ENCODE results near the gene NDUFAF2. TPM values are rescaled to one million over a fixed set of nuclear protein-coding genes. Genes with fewer than 3 reads are reported as not detected.

The NDUFAF2 gene
- total RNA-seq, 1 experiment from 2014 or later: 60.8 TPM

- Mint-ChIP-seq H3K27ac (ENCODE audit: unreplicated experiment) (no peak overlapping the region), H3K4me1 (ENCODE audit: low read depth, unreplicated experiment) (no peaks in the 10 kb centered on the region), H3K27me3 (ENCODE audit: insufficient read depth, unreplicated experiment) (no peaks in the 10 kb centered on the region), H3K4me3 (ENCODE audit: unreplicated experiment) (no peak overlapping the region), H3K36me3 (ENCODE audit: insufficient read depth, unreplicated experiment) (peaks cover 12% of the 10 kb centered on the region), H3K9me3 (ENCODE audit: unreplicated experiment) (peaks cover 2% of the 10 kb centered on the region)
- TF ChIP-seq, protein P1, sequence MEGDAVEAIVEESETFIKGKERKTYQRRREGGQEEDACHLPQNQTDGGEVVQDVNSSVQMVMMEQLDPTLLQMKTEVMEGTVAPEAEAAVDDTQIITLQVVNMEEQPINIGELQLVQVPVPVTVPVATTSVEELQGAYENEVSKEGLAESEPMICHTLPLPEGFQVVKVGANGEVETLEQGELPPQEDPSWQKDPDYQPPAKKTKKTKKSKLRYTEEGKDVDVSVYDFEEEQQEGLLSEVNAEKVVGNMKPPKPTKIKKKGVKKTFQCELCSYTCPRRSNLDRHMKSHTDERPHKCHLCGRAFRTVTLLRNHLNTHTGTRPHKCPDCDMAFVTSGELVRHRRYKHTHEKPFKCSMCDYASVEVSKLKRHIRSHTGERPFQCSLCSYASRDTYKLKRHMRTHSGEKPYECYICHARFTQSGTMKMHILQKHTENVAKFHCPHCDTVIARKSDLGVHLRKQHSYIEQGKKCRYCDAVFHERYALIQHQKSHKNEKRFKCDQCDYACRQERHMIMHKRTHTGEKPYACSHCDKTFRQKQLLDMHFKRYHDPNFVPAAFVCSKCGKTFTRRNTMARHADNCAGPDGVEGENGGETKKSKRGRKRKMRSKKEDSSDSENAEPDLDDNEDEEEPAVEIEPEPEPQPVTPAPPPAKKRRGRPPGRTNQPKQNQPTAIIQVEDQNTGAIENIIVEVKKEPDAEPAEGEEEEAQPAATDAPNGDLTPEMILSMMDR (IDR thresholded peaks at IDR 0.05; ENCODE audit: insufficient read depth in 1 of 2, low read depth in 1 of 2, low read length in 1 of 2, severe bottlenecking in 1 of 2, unreplicated experiment in 1 of 2): peak; percentile 20
- no TSS peak for BruUV-seq (replicated peaks)
- Histone ChIP-seq H3K36me3 (ENCODE audit: control insufficient read depth, insufficient read depth, low read length) (no peaks in the 10 kb centered on the region; the same call in 1 of the 2 replicates), H3K4me1 (no peaks in the 10 kb centered on the region), H3K4me3 (ENCODE audit: low read depth, low read length) (no peak overlapping the region), H3K9me3 (no peaks in the 10 kb centered on the region), H3K27me3 (replicated peaks; ENCODE audit: control insufficient read depth, insufficient read depth, low read length) (no peaks in the 10 kb centered on the region)
- CTCF ChIA-PET: interaction anchor here (0.5 to 1.2 kb wide), 2 partner anchors 229 to 252 kb away, joined by 3 to 4 read pairs; partner anchors contain the start of gene DEPDC1B
- intact Hi-C loops (cut with micrococcal nuclease; ENCODE audit: unreplicated experiment): loop anchor here (1.0 to 2.0 kb wide), 2 partner anchors 252 to 256 kb away; no protein-coding TSS in a partner anchor
- POLR2A ChIA-PET: no interaction called here
- no peak for DNase-seq
Observed at GRCh38 chr5:60929024-60929423, 16.0 kb upstream of the NDUFAF2 start.

- H3K4me3 Mint-ChIP-seq (ENCODE audit: unreplicated experiment): no peak overlapping the region
- H3K27ac Mint-ChIP-seq (ENCODE audit: unreplicated experiment): no peak overlapping the region
- no peaks in the 10 kb centered on the region for H3K36me3 Mint-ChIP-seq (ENCODE audit: insufficient read depth, unreplicated experiment)
- H3K4me3 ChIP-seq (ENCODE audit: low read depth, low read length): peak overlapping the region; percentile 42; the same call in 1 of the 2 replicates
- H3K27me3 Mint-ChIP-seq (ENCODE audit: insufficient read depth, unreplicated experiment): no peaks in the 10 kb centered on the region
- TF ChIP-seq, protein P1 (IDR thresholded peaks at IDR 0.05; ENCODE audit: insufficient read depth in 1 of 2, low read depth in 1 of 2, low read length in 1 of 2, severe bottlenecking in 1 of 2, unreplicated experiment in 1 of 2): no peak
- 0 out of 2 replicates have a peak, but pooled peaks cover 1% of the 10 kb centered on the region for H3K36me3 ChIP-seq (ENCODE audit: control insufficient read depth, insufficient read depth, low read length)
- peaks cover 6% of the 10 kb centered on the region; the same call in 1 of the 2 replicates for H3K4me1 ChIP-seq
- no peaks in the 10 kb centered on the region for H3K4me1 Mint-ChIP-seq (ENCODE audit: low read depth, unreplicated experiment)
- H3K9me3 Mint-ChIP-seq (ENCODE audit: unreplicated experiment): no peaks in the 10 kb centered on the region
- POLR2A ChIA-PET: no interaction called here
- DNase-seq: no peak
- no TSS peak for BruUV-seq (replicated peaks)
- intact Hi-C loops (cut with micrococcal nuclease; ENCODE audit: unreplicated experiment): loop anchor here (5.0 to 10.0 kb wide), 2 partner anchors 101 to 221 kb away; partner anchors contain the start of genes ELOVL7 and SMIM15
- CTCF ChIA-PET: no interaction called here
- H3K9me3 ChIP-seq: no peaks in the 10 kb centered on the region
- H3K27me3 ChIP-seq (replicated peaks; ENCODE audit: control insufficient read depth, insufficient read depth, low read length): no peaks in the 10 kb centered on the region
Observed at GRCh38 chr5:60943624-60944023, 1.4 kb upstream of the NDUFAF2 start.

GRCh38 chr5:60945813-60946187, 795 bp downstream of the NDUFAF2 start:
- H3K36me3 ChIP-seq (ENCODE audit: control insufficient read depth, insufficient read depth, low read length): no peaks in the 10 kb centered on the region
- intact Hi-C loops (cut with micrococcal nuclease; ENCODE audit: unreplicated experiment): loop anchor here (5.0 to 10.0 kb wide), 3 partner anchors 219 to 273 kb away; partner anchors contain the start of gene SMIM15
- no peaks in the 10 kb centered on the region for H3K27me3 ChIP-seq (replicated peaks; ENCODE audit: control insufficient read depth, insufficient read depth, low read length)
- no TSS peak for BruUV-seq (replicated peaks)
- peaks cover 6% of the 10 kb centered on the region; the same call in 1 of the 2 replicates for H3K4me1 ChIP-seq
- no peaks in the 10 kb centered on the region for H3K4me1 Mint-ChIP-seq (ENCODE audit: low read depth, unreplicated experiment)
- peak in 1 of 2 experiments; percentile 36 for DNase-seq
- no peaks in the 10 kb centered on the region for H3K36me3 Mint-ChIP-seq (ENCODE audit: insufficient read depth, unreplicated experiment)
- H3K4me3 Mint-ChIP-seq (ENCODE audit: unreplicated experiment): no peak overlapping the region
- CTCF ChIA-PET: interaction anchor here (1.6 kb wide), 1 partner anchor 246 kb away, joined by 7 read pairs; the partner anchor contains the start of gene DEPDC1B
- TF ChIP-seq, protein P1 (IDR thresholded peaks at IDR 0.05; ENCODE audit: insufficient read depth in 1 of 2, low read depth in 1 of 2, low read length in 1 of 2, severe bottlenecking in 1 of 2, unreplicated experiment in 1 of 2): no peak
- H3K4me3 ChIP-seq (ENCODE audit: low read depth, low read length): peak overlapping the region; percentile 42
- H3K9me3 Mint-ChIP-seq (ENCODE audit: unreplicated experiment): no peaks in the 10 kb centered on the region
- no peak overlapping the region for H3K27ac Mint-ChIP-seq (ENCODE audit: unreplicated experiment)
- no peaks in the 10 kb centered on the region for H3K27me3 Mint-ChIP-seq (ENCODE audit: insufficient read depth, unreplicated experiment)
- POLR2A ChIA-PET: interaction anchor here (1.0 to 2.2 kb wide), 3 partner anchors 102 to 386 kb away, joined by 3 to 14 read pairs (median 4); partner anchors contain the start of genes DEPDC1B and ELOVL7
- H3K9me3 ChIP-seq: no peaks in the 10 kb centered on the region

Data from Caco-2 (cell line).